Duodenal mucosa (tissue), 2 donors: ENCODE results near the gene RGS14.
A peak's percentile ranks its signal among the peaks of the same experiment; 100 is the strongest.

Experiments
- H3K27ac ChIP-seq: one replicate; pipeline ENCODE4 v1.7.0; 2013; ENCODE audit warnings: low read depth, low read length
- H3K27me3 ChIP-seq, 2 donors: one replicate each; pipeline ENCODE4 v1.7.0; 2013; ENCODE audit warnings: low read length in 2 of 2, control low read depth in 1 of 2; ENCODE audit not compliant: insufficient read depth in 2 of 2, control insufficient read depth in 1 of 2
- H3K36me3 ChIP-seq, 2 donors: one replicate each; pipeline ENCODE4 v1.7.0; 2013; ENCODE audit warnings: low read length in 2 of 2, control low read depth in 1 of 2; ENCODE audit not compliant: insufficient read depth in 2 of 2, control insufficient read depth in 1 of 2
- H3K4me1 ChIP-seq, 2 donors: one replicate each; pipeline ENCODE4 v1.7.0; 2013; ENCODE audit warnings: low read length in 2 of 2, control low read depth in 1 of 2; ENCODE audit not compliant: insufficient read depth in 2 of 2, control insufficient read depth in 1 of 2
- H3K4me3 ChIP-seq, 2 donors: one replicate each; pipeline ENCODE4 v1.7.0; 2013; ENCODE audit warnings: low read length in 2 of 2, low read depth in 1 of 2
- H3K9ac ChIP-seq, 2 donors: one replicate each; pipeline ENCODE4 v1.7.0; 2013; ENCODE audit warnings: low read length in 2 of 2, low read depth in 1 of 2
- H3K9me3 ChIP-seq, 2 donors: one replicate each; pipeline ENCODE4 v1.7.0; 2013; ENCODE audit warnings: low read length in 2 of 2, control low read depth in 1 of 2; ENCODE audit not compliant: control insufficient read depth in 1 of 2

RGS14 gene

GRCh38 chr5:177382423-177383029, 24.8 kb downstream of the RGS14 start:
- H3K27me3 ChIP-seq, result peaks cover 5% of the 10 kb centered on the region in 2 donors
- H3K4me1 ChIP-seq, result no peaks in the 10 kb centered on the region
- no peaks in the 10 kb centered on the region for H3K9me3 ChIP-seq
- no peak overlapping the region for H3K9ac ChIP-seq
- no peak overlapping the region for H3K27ac ChIP-seq
- H3K4me3 ChIP-seq, result no peak overlapping the region
- H3K36me3 ChIP-seq, result no peaks in the 10 kb centered on the region

- Histone ChIP-seq H3K27me3 (peaks cover 5% of the 10 kb centered on the region in 2 donors), H3K4me1 (no peaks in the 10 kb centered on the region), H3K4me3 (no peak overlapping the region), H3K36me3 (no peaks in the 10 kb centered on the region), H3K9me3 (no peaks in the 10 kb centered on the region), H3K9ac (no peak overlapping the region), H3K27ac (no peak overlapping the region)
Observed at GRCh38 chr5:177383181-177383580, 25.5 kb downstream of the RGS14 start.

DNA sequence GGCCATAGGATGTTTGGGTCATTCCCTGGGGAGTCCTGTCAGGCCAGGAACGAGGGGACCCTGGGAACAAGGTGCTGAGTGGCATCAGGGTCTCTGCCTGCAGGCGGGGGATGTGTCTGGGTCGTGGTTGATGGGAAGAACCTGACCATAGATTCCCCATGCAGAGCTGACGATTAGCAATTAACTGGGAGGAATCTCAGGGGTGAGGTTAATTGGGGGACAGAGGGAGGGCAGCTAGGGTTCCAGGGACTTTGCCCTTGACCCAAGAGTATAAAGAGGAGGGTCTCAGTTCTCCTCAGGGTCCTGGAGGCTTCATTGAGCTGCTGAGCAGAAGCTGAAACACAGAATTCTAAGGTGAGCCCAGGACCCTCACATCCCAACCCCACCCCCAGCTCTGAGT, 26.4 kb downstream of the RGS14 start, which contains the start of gene SLC34A1:
SLC34A1 (plus strand) TSS at position 301 of the 400 bp plus-strand sequence. CDS start 1,308 bp downstream, outside the sequence.
- peaks cover 2 to 7% of the 10 kb centered on the region in 2 donors for H3K4me1 ChIP-seq
- H3K27ac ChIP-seq, result no peak within 1 kb of the TSS
- H3K27me3 ChIP-seq, result peaks cover 5% of the 10 kb centered on the region in 2 donors
- no peak within 1 kb of the TSS for H3K9ac ChIP-seq
- H3K9me3 ChIP-seq, result no peaks in the 10 kb centered on the region
- no peak within 1 kb of the TSS for H3K4me3 ChIP-seq
- no peaks in the 10 kb centered on the region for H3K36me3 ChIP-seq

DNA sequence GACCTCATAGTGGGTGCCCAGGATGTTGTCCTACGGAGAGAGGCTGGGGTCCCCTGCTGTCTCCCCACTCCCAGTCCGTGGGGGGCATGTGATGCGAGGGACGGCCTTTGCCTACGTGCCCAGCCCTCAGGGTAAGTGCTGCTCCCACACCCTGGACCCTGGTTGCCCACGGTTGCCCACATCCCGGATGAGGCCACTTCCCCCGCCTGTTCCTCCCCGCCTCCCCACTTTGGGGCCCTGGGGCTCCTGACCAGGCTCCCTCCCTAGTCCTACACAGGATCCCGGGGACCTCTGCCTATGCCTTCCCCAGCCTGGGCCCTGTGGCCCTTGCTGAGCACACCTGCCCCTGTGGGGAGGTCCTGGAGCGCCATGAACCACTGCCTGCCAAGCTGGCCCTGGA, 28.0 kb downstream of the RGS14 start:
- no peak overlapping the region for H3K27ac ChIP-seq
- H3K9me3 ChIP-seq, result no peaks in the 10 kb centered on the region
- H3K27me3 ChIP-seq, result peaks cover 5% of the 10 kb centered on the region in 2 donors
- peaks cover 13 to 22% of the 10 kb centered on the region in 2 donors for H3K4me1 ChIP-seq
- H3K4me3 ChIP-seq, result no peak overlapping the region
- no peak overlapping the region for H3K9ac ChIP-seq
- H3K36me3 ChIP-seq, result no peaks in the 10 kb centered on the region

- Histone ChIP-seq H3K27ac (no peak overlapping the region), H3K9ac (no peak overlapping the region), H3K9me3 (no peaks in the 10 kb centered on the region), H3K36me3 (no peaks in the 10 kb centered on the region), H3K4me1 (peaks cover 13 to 23% of the 10 kb centered on the region in 2 donors), H3K27me3 (peaks cover 5% of the 10 kb centered on the region in 2 donors), H3K4me3 (no peak overlapping the region)
Observed at GRCh38 chr5:177386542-177386941, 28.8 kb downstream of the RGS14 start.

DNA sequence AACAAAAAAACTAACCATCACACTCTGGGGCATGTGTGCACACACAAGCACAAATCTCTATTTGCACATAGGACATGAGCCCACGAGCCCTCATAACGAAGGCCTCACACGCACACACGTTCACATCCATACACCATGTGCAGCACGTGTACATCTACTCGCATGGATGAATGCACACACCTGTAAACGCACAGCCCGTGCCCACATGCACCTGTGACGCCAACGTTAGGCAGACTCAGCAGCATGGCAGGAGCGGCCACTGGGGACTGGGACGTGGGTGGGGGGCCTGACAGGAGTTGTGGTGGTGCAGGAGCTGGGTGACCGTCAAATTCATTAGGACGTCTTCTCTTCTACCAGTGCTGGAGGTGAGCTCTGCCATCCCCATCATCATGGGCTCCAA, 29.7 kb downstream of the RGS14 start:
- Histone ChIP-seq H3K27me3 (peaks cover 5% of the 10 kb centered on the region in 2 donors), H3K36me3 (no peaks in the 10 kb centered on the region), H3K9ac (no peak overlapping the region), H3K4me3 (no peak overlapping the region), H3K9me3 (no peaks in the 10 kb centered on the region), H3K27ac (no peak overlapping the region), H3K4me1 (peaks cover 13 to 23% of the 10 kb centered on the region in 2 donors)

- Histone ChIP-seq H3K36me3 (no peaks in the 10 kb centered on the region), H3K4me1 (peaks cover 13 to 23% of the 10 kb centered on the region in 2 donors), H3K4me3 (no peak overlapping the region), H3K27ac (no peak overlapping the region), H3K9ac (no peak overlapping the region), H3K9me3 (no peaks in the 10 kb centered on the region), H3K27me3 (peaks cover 0 to 5% of the 10 kb centered on the region in 2 donors)
Observed at GRCh38 chr5:177388521-177389052, 30.9 kb downstream of the RGS14 start.

- H3K27ac ChIP-seq, result no peak overlapping the region
- H3K4me3 ChIP-seq, result peak overlapping the region in 1 of 2 donors; percentile 29
- H3K4me1 ChIP-seq, result peaks cover 13 to 23% of the 10 kb centered on the region in 2 donors
- no peaks in the 10 kb centered on the region for H3K36me3 ChIP-seq
- H3K27me3 ChIP-seq, result peaks cover 0 to 5% of the 10 kb centered on the region in 2 donors
- peak overlapping the region in 1 of 2 donors; percentile 25 for H3K9ac ChIP-seq
- no peaks in the 10 kb centered on the region for H3K9me3 ChIP-seq
Observed at GRCh38 chr5:177389241-177390169, 31.8 kb downstream of the RGS14 start.

- H3K9me3 ChIP-seq, result no peaks in the 10 kb centered on the region
- H3K36me3 ChIP-seq, result no peaks in the 10 kb centered on the region
- H3K4me1 ChIP-seq, result peaks cover 13 to 23% of the 10 kb centered on the region in 2 donors
- no peak overlapping the region for H3K27ac ChIP-seq
- no peaks in the 10 kb centered on the region for H3K27me3 ChIP-seq
- H3K9ac ChIP-seq, result peak overlapping the region in 1 of 2 donors; percentile 25
- no peak overlapping the region for H3K4me3 ChIP-seq
Observed at GRCh38 chr5:177390363-177391300, 32.9 kb downstream of the RGS14 start.
